H1 (cell line): ENCODE results near the gene TMEM151B.
A peak's percentile ranks its signal among the peaks of the same experiment; 100 is the strongest.

Source experiments
- JUND ChIP-seq: IDR thresholded peaks from 2 replicates; pipeline ENCODE4 v1.6.1; 2011; ENCODE audit warnings: mild to moderate bottlenecking, improper control_type of control experiment, low read length
- KDM1A ChIP-seq: fragments of 200-600, 300-600 bp; sonication (generic); IDR thresholded peaks from 2 replicates; pipeline ENCODE4 v1.7.1; 2016; ENCODE audit warnings: mild to moderate bottlenecking, low read length, borderline replicate concordance
- TF ChIP-seq, protein P1 (sequence below), 3 experiments: IDR thresholded peaks; 1 replicate in 2 of 3; 2 replicates in 1 of 3; pipeline versions ENCODE4 v1.5.1 to v1.6.1; 2011; ENCODE audit warnings: low read length in 3 of 3, mild to moderate bottlenecking in 3 of 3, inconsistent platforms in 2 of 3, low read depth in 1 of 3, moderate library complexity in 1 of 3; ENCODE audit not compliant: insufficient read depth in 1 of 3; ENCODE audit errors: control extremely low read depth in 1 of 3

DNA sequence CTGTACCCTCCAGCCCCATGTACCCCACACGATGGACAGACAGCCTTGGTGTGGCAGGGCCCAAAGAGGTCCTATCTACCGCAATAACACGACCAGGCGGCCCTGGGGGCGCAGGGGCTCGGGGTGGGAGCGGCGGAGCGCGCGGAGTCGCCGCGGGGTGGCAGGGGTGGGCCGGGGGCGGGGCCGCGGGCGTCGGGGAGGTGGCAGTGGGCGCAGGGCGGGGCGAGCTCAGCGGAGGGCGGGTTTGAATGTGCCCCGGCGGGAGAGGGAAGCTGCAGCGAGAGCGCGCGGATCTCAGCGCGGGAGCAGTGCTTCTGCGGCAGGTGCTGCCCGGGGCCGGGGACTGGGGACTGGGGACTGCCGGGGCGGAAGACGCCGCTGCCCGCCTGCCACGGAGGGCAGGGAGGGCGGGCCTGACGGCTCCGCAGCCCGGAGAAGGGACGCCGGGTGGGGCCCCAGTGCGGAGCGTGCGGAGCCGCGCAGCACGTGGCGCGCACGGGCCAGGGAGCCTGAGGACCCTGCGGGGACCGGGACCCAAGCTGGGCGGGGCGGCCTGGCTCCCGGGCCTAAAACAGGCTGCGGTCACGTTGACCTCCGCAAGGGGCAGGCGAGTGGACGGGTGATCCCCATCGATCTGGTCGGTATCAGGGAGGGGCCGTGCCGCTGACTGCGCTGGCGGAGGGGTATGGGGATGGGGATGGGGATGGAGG, 46.8 kb upstream of the TMEM151B start, which contains the start of gene SLC29A1:
- TF ChIP-seq, protein P1, sequence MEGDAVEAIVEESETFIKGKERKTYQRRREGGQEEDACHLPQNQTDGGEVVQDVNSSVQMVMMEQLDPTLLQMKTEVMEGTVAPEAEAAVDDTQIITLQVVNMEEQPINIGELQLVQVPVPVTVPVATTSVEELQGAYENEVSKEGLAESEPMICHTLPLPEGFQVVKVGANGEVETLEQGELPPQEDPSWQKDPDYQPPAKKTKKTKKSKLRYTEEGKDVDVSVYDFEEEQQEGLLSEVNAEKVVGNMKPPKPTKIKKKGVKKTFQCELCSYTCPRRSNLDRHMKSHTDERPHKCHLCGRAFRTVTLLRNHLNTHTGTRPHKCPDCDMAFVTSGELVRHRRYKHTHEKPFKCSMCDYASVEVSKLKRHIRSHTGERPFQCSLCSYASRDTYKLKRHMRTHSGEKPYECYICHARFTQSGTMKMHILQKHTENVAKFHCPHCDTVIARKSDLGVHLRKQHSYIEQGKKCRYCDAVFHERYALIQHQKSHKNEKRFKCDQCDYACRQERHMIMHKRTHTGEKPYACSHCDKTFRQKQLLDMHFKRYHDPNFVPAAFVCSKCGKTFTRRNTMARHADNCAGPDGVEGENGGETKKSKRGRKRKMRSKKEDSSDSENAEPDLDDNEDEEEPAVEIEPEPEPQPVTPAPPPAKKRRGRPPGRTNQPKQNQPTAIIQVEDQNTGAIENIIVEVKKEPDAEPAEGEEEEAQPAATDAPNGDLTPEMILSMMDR (IDR thresholded peaks at IDR 0.05; ENCODE audit: control extremely low read depth in 1 of 3, insufficient read depth in 1 of 3, low read depth in 1 of 3, low read length in 3 of 3) = peak in 2 of 3 experiments; percentile 39 to 44; a peak in 3 of 4 replicates
- TF ChIP-seq KDM1A = no peak
- no peak for TF ChIP-seq JUND
